ENCODE results near the gene TMEM200A. TPM values are rescaled to one million over a fixed set of nuclear protein-coding genes. Genes with fewer than 3 reads are reported as not detected.

Gene TMEM200A
- total RNA-seq, 1 experiment from 2014 or later, result 0.10 TPM

- H3K36me3 ChIP-seq (ENCODE audit: control insufficient read depth, insufficient read depth, low read length), result no peaks in the 10 kb centered on the region
- TF ChIP-seq, protein P1, sequence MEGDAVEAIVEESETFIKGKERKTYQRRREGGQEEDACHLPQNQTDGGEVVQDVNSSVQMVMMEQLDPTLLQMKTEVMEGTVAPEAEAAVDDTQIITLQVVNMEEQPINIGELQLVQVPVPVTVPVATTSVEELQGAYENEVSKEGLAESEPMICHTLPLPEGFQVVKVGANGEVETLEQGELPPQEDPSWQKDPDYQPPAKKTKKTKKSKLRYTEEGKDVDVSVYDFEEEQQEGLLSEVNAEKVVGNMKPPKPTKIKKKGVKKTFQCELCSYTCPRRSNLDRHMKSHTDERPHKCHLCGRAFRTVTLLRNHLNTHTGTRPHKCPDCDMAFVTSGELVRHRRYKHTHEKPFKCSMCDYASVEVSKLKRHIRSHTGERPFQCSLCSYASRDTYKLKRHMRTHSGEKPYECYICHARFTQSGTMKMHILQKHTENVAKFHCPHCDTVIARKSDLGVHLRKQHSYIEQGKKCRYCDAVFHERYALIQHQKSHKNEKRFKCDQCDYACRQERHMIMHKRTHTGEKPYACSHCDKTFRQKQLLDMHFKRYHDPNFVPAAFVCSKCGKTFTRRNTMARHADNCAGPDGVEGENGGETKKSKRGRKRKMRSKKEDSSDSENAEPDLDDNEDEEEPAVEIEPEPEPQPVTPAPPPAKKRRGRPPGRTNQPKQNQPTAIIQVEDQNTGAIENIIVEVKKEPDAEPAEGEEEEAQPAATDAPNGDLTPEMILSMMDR (IDR thresholded peaks at IDR 0.05), result no peak
- TF ChIP-seq SIN3A (IDR thresholded peaks at IDR 0.05; ENCODE audit: borderline replicate concordance, insufficient read depth, low read depth, low read length) (no peak), POLR2AphosphoS5 (IDR thresholded peaks at IDR 0.05; ENCODE audit: low read depth, low read length) (no peak), TCF7L2 (IDR thresholded peaks at IDR 0.05; ENCODE audit: low read depth, low read length) (no peak)
- TF ChIP-seq, protein P2, sequence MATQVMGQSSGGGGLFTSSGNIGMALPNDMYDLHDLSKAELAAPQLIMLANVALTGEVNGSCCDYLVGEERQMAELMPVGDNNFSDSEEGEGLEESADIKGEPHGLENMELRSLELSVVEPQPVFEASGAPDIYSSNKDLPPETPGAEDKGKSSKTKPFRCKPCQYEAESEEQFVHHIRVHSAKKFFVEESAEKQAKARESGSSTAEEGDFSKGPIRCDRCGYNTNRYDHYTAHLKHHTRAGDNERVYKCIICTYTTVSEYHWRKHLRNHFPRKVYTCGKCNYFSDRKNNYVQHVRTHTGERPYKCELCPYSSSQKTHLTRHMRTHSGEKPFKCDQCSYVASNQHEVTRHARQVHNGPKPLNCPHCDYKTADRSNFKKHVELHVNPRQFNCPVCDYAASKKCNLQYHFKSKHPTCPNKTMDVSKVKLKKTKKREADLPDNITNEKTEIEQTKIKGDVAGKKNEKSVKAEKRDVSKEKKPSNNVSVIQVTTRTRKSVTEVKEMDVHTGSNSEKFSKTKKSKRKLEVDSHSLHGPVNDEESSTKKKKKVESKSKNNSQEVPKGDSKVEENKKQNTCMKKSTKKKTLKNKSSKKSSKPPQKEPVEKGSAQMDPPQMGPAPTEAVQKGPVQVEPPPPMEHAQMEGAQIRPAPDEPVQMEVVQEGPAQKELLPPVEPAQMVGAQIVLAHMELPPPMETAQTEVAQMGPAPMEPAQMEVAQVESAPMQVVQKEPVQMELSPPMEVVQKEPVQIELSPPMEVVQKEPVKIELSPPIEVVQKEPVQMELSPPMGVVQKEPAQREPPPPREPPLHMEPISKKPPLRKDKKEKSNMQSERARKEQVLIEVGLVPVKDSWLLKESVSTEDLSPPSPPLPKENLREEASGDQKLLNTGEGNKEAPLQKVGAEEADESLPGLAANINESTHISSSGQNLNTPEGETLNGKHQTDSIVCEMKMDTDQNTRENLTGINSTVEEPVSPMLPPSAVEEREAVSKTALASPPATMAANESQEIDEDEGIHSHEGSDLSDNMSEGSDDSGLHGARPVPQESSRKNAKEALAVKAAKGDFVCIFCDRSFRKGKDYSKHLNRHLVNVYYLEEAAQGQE (IDR thresholded peaks at IDR 0.05; ENCODE audit: insufficient read depth in 1 of 2, low read depth in 2 of 2, low read length in 1 of 2), result no peak
- H3K27me3 ChIP-seq (ENCODE audit: control insufficient read depth, insufficient read depth, low read length), result no peaks in the 10 kb centered on the region
- intact Hi-C loops (cut with micrococcal nuclease; ENCODE audit: unreplicated experiment), result no loop called here
- in situ Hi-C loops (cut with HindIII; ENCODE audit: low pct_unique_long_range_greater_than_20kb, low sequenced_read_pairs), result no loop called here
- ChIA-PET POLR2A (no interaction called here), CTCF (interaction anchor here (0.6 kb wide), 1 partner anchor 97 kb away, joined by 3 read pairs; no protein-coding TSS in a partner anchor)
- H3K4me3 ChIP-seq (ENCODE audit: low read depth in 2 of 2, low read length in 2 of 2), result no peak overlapping the region
- ATAC-seq (no peak), DNase-seq (ENCODE audit: low read depth, low spot score) (no peak)
- H3K4me1 ChIP-seq (ENCODE audit: control insufficient read depth, insufficient read depth, low read length), result no peaks in the 10 kb centered on the region
- BruUV-seq (replicated peaks), result no TSS peak
- no peaks in the 10 kb centered on the region for H3K9me3 ChIP-seq (ENCODE audit: control insufficient read depth, insufficient read depth, low read depth, low read length)
- no peak overlapping the region for H3K27ac ChIP-seq (ENCODE audit: low read length)
These were observed 55.8 kb downstream of the TMEM200A start for GRCh38 chr6:130421585-130421984.

- Histone ChIP-seq H3K36me3 (ENCODE audit: control insufficient read depth, insufficient read depth, low read length) (no peaks in the 10 kb centered on the region), H3K4me3 (ENCODE audit: low read depth in 2 of 2, low read length in 2 of 2) (no peak overlapping the region), H3K4me1 (ENCODE audit: control insufficient read depth, insufficient read depth, low read length) (no peaks in the 10 kb centered on the region), H3K27me3 (ENCODE audit: control insufficient read depth, insufficient read depth, low read length) (no peaks in the 10 kb centered on the region), H3K9me3 (ENCODE audit: control insufficient read depth, insufficient read depth, low read depth, low read length) (no peaks in the 10 kb centered on the region), H3K27ac (ENCODE audit: low read length) (no peak overlapping the region)
- ATAC-seq (no peak), DNase-seq (ENCODE audit: low read depth, low spot score) (no peak)
- ChIA-PET CTCF (interaction anchor here (0.6 kb wide), 1 partner anchor 719 kb away, joined by 14 read pairs; no protein-coding TSS in a partner anchor), POLR2A (interaction anchor here (0.7 kb wide), 1 partner anchor 835 kb away, joined by 3 read pairs; no protein-coding TSS in a partner anchor)
- BruUV-seq (replicated peaks), result no TSS peak
- in situ Hi-C loops (cut with HindIII; ENCODE audit: low pct_unique_long_range_greater_than_20kb, low sequenced_read_pairs) (no loop called here), intact Hi-C loops (cut with micrococcal nuclease; ENCODE audit: unreplicated experiment) (no loop called here)
- TF ChIP-seq TCF7L2 (IDR thresholded peaks at IDR 0.05; ENCODE audit: low read depth, low read length) (no peak), POLR2AphosphoS5 (IDR thresholded peaks at IDR 0.05; ENCODE audit: low read depth, low read length) (no peak), SIN3A (IDR thresholded peaks at IDR 0.05; ENCODE audit: borderline replicate concordance, insufficient read depth, low read depth, low read length) (no peak)
- TF ChIP-seq, protein P2 (IDR thresholded peaks at IDR 0.05; ENCODE audit: insufficient read depth in 1 of 2, low read depth in 2 of 2, low read length in 1 of 2), result no peak
- TF ChIP-seq, protein P1 (IDR thresholded peaks at IDR 0.05), result no peak
These were observed 57.2 kb downstream of the TMEM200A start for GRCh38 chr6:130423044-130423443.

All from Panc1 (cell line).